Keratinocyte (primary cell): Measurements from ENCODE around the gene TBC1D14. TPM values are rescaled to one million over a fixed set of nuclear protein-coding genes. Genes with fewer than 3 reads are reported as not detected.

Source experiments
- DNase-seq: peaks from one replicate; pipeline ENCODE4 v3.0.0-alpha.2; 2011; ENCODE audit warnings: low read depth, missing footprints, low spot score
- FAIRE-seq: peaks from 2 replicates; lab custom pipeline; 2011; peaks lifted over from hg19 to GRCh38; lab: Jason Lieb, UNC
- H2AFZ ChIP-seq: 2 replicates; pipeline ENCODE4 v1.6.0; 2012; ENCODE audit warnings: low read length, control low read depth, inconsistent platforms; ENCODE audit not compliant: control insufficient read depth
- H3K27ac ChIP-seq: 2 replicates; pipeline ENCODE4 v1.5.1; 2011; ENCODE audit warnings: low read length; ENCODE audit not compliant: control insufficient read depth, insufficient read depth
- H3K27me3 ChIP-seq: 3 replicates; pipeline ENCODE4 v1.6.0; 2011; ENCODE audit warnings: low read length; ENCODE audit not compliant: control insufficient read depth, insufficient read depth; ENCODE audit errors: extremely low read depth
- H3K36me3 ChIP-seq, 2 experiments: 2 replicates in 1 of 2; 3 replicates in 1 of 2; pipeline ENCODE4 v1.5.1; 2011; ENCODE audit warnings: low read length in 2 of 2, mild to moderate bottlenecking in 1 of 2; ENCODE audit not compliant: control insufficient read depth in 2 of 2, insufficient read depth in 2 of 2; ENCODE audit errors: extremely low read depth in 1 of 2
- H3K4me1 ChIP-seq: 3 replicates; pipeline ENCODE4 v1.5.1; 2011; ENCODE audit warnings: low read length; ENCODE audit not compliant: control insufficient read depth, insufficient read depth; ENCODE audit errors: extremely low read depth
- H3K4me2 ChIP-seq: 3 replicates; pipeline ENCODE4 v1.6.0; 2011; ENCODE audit warnings: low read depth, low read length; ENCODE audit not compliant: control insufficient read depth, insufficient read depth; ENCODE audit errors: extremely low read depth
- H3K4me3 ChIP-seq, 3 experiments: fragments of 200-600 bp in 1 of 3; sonication (generic) in 1 of 3; 2 replicates in 2 of 3; 3 replicates in 1 of 3; pipeline ENCODE4 v1.5.1; 2011 to 2016; ENCODE audit warnings: low read length in 3 of 3, mild to moderate bottlenecking in 3 of 3, control low read depth in 2 of 3, inconsistent platforms in 1 of 3, low read depth in 1 of 3, mixed read lengths in 1 of 3, mixed run types in 1 of 3, moderate library complexity in 1 of 3; ENCODE audit not compliant: control insufficient read depth in 2 of 3, insufficient read depth in 2 of 3; ENCODE audit errors: extremely low read depth in 1 of 3
- H3K79me2 ChIP-seq: 2 replicates; pipeline ENCODE4 v1.6.0; 2012; ENCODE audit warnings: low read length; ENCODE audit not compliant: control insufficient read depth, insufficient read depth
- H3K9ac ChIP-seq: 3 replicates; pipeline ENCODE4 v1.6.0; 2011; ENCODE audit warnings: low read length; ENCODE audit not compliant: control insufficient read depth, insufficient read depth; ENCODE audit errors: extremely low read depth
- H3K9me1 ChIP-seq: 3 replicates; pipeline ENCODE4 v1.6.0; 2011; ENCODE audit warnings: low read length; ENCODE audit not compliant: control insufficient read depth, insufficient read depth; ENCODE audit errors: extremely low read depth
- H3K9me3 ChIP-seq: 2 replicates; pipeline ENCODE4 v1.5.1; 2012; ENCODE audit warnings: low read depth, low read length; ENCODE audit not compliant: control insufficient read depth
- H4K20me1 ChIP-seq: 3 replicates; pipeline ENCODE4 v1.6.0; 2011; ENCODE audit warnings: low read length; ENCODE audit not compliant: control insufficient read depth, insufficient read depth; ENCODE audit errors: extremely low read depth
- CTCF ChIP-seq, 3 experiments: IDR thresholded peaks in 1 of 3; conservative IDR thresholded peaks in 1 of 3; optimal IDR thresholded peaks in 1 of 3; 2 replicates in 2 of 3; 3 replicates in 1 of 3; pipeline versions ENCODE3 to v1.5.1; 2011; ENCODE audit warnings: low read length in 3 of 3, mild to moderate bottlenecking in 3 of 3, moderate library complexity in 2 of 3, control low read depth in 1 of 3, inconsistent platforms in 1 of 3; ENCODE audit not compliant: insufficient read depth in 2 of 3; ENCODE audit errors: extremely low read depth in 1 of 3
- EZH2 ChIP-seq: IDR thresholded peaks from one replicate; pipeline ENCODE4 v1.6.1; 2012; ENCODE audit warnings: inconsistent platforms, mild to moderate bottlenecking, low read length, moderate library complexity
- dilution Hi-C: fragments of 300-500 bp; cut with MboI; formaldehyde crosslinking; loops from one replicate; pipeline ENCODE4 v1.7.0; 2020; ENCODE audit warnings: low sequenced_read_pairs; ENCODE audit not compliant: extremely low pct_ligation_motif_present
- polyA plus RNA-seq, 5 experiments: library from polyadenylated mRNA; depleted of rRNA in 3 of 5; stranded (reverse) in 3 of 5; stranded (forward) in 1 of 5; unstranded in 1 of 5; fragments of >200 nt; gene quantifications; 1 replicate in 1 of 5; 2 replicates in 3 of 5; 3 replicates in 1 of 5; pipeline versions ENCODE4 v1.2.1 to v1.2.3, GENCODE V29; 2011 to 2012; ENCODE audit warnings: missing spikeins in 2 of 5, low read depth in 1 of 5, low replicate concordance in 1 of 5

Gene TBC1D14
- polyA plus RNA-seq, 1 donor (not counting 4 experiments of a cell fraction or from before 2014, with no cell fraction given): 55.1 TPM

DNA sequence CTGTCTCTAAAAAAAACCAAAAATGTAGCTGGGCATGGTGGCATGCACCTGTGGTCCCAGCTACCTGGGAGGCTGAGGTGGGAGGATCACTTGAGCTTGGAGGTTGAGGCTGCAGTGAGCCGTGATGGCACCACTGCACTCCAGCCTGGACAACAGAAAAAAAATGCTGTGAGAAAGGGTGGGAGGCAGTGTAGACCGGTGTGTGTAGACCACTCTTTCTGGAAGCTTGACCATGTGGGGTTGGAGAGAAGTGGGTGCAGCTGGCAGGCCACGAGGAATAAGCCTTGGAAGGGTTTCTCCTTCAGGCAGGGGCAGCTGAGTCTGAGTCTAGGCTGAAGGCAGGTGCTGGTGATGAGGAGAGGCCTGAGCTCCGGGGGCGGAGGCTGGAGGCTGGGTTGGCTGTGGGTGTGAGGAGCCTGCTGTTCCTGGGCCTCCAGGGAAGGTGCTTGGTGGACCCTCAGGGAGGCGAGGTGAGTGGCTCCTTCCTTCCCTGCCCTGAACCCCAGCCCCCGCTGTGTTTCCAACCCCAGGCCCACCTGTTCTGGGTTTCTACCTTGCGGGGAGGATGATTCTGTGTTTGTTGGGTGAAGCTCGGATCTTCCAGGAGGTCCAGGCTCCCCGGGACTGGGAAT lies 9.3 kb upstream of the TBC1D14 start:
- Histone ChIP-seq H4K20me1 (no peaks in the 10 kb centered on the region), H3K4me2 (no peak overlapping the region), H3K36me3 (no peaks in the 10 kb centered on the region), H3K27ac (no peak overlapping the region), H2AFZ (no peak overlapping the region), H3K4me1 (no peaks in the 10 kb centered on the region), H3K9ac (no peak overlapping the region), H3K27me3 (no peaks in the 10 kb centered on the region), H3K9me3 (no peaks in the 10 kb centered on the region), H3K9me1 (no peaks in the 10 kb centered on the region), H3K4me3 (no peak overlapping the region), H3K79me2 (no peaks in the 10 kb centered on the region)
- DNase-seq: no peak
- no peak for FAIRE-seq
- dilution Hi-C loops: no loop called here
- no peak for TF ChIP-seq CTCF (optimal IDR thresholded peaks at IDR 0.05 in 1 of 3, IDR thresholded peaks at IDR 0.05 in 1 of 3, conservative IDR thresholded peaks at IDR 0.05 in 1 of 3; ENCODE audit: extremely low read depth in 1 of 3, insufficient read depth in 2 of 3, low read length in 3 of 3)
- TF ChIP-seq EZH2: no peak

GRCh38 chr4:6900956-6901355 lies 8.7 kb upstream of the TBC1D14 start:
- H3K36me3 ChIP-seq: no peaks in the 10 kb centered on the region
- H3K27me3 ChIP-seq: no peaks in the 10 kb centered on the region
- dilution Hi-C loops: no loop called here
- TF ChIP-seq EZH2 (no peak), CTCF (optimal IDR thresholded peaks at IDR 0.05 in 1 of 3, IDR thresholded peaks at IDR 0.05 in 1 of 3, conservative IDR thresholded peaks at IDR 0.05 in 1 of 3; ENCODE audit: extremely low read depth in 1 of 3, insufficient read depth in 2 of 3, low read length in 3 of 3) (no peak)
- H2AFZ ChIP-seq: no peak overlapping the region
- H3K79me2 ChIP-seq: no peaks in the 10 kb centered on the region
- no peak overlapping the region for H3K9ac ChIP-seq
- no peak overlapping the region for H3K4me3 ChIP-seq
- FAIRE-seq: no peak
- H3K4me2 ChIP-seq: no peak overlapping the region
- no peaks in the 10 kb centered on the region for H4K20me1 ChIP-seq
- no peaks in the 10 kb centered on the region for H3K4me1 ChIP-seq
- DNase-seq: no peak
- H3K9me3 ChIP-seq: no peaks in the 10 kb centered on the region
- no peaks in the 10 kb centered on the region for H3K9me1 ChIP-seq
- H3K27ac ChIP-seq: no peak overlapping the region
